ENCODE results near the gene CUX1. TPM values are rescaled to one million over a fixed set of nuclear protein-coding genes. Genes with fewer than 3 reads are reported as not detected.

Gene CUX1
- total and polyA plus RNA-seq, 10 of the 15 experiments (the other 5 are each of a cell fraction or from before 2014, with no cell fraction given) = 6.1 to 48.6 (median 25.9) TPM

- no peak for ATAC-seq
- FAIRE-seq = no peak
- H2AFZ ChIP-seq (ENCODE audit: control insufficient read depth, low read depth, low read length) = no peak overlapping the region
- no peak overlapping the region for H3K27ac ChIP-seq (ENCODE audit: control insufficient read depth, insufficient read depth)
- no peaks in the 10 kb centered on the region for H3K27me3 ChIP-seq (replicated peaks in 1 of 2; ENCODE audit: control insufficient read depth in 2 of 2, insufficient read depth in 2 of 2, low read length in 1 of 2)
- RAD21 ChIA-PET (ENCODE audit: unreplicated experiment) = no interaction called here
- no peak overlapping the region for H3K4me2 ChIP-seq (ENCODE audit: control insufficient read depth, insufficient read depth)
- peaks cover 1 to 3% of the 10 kb centered on the region in 2 experiments; a peak in 2 of 4 replicates for H3K36me3 ChIP-seq (ENCODE audit: control insufficient read depth in 2 of 2, insufficient read depth in 2 of 2, low read length in 1 of 2)
- H3K9ac ChIP-seq (ENCODE audit: control insufficient read depth, insufficient read depth, low read length) = no peak overlapping the region
- no peaks in the 10 kb centered on the region for H4K20me1 ChIP-seq (ENCODE audit: control insufficient read depth, insufficient read depth)
- intact Hi-C loops (cut with micrococcal nuclease; ENCODE audit: unreplicated experiment) (no loop called here), in situ Hi-C loops (cut with MboI) (no loop called here)
- H3K4me1 ChIP-seq (ENCODE audit: control insufficient read depth, insufficient read depth, low read length) = no peaks in the 10 kb centered on the region
- SMC1A ChIA-PET (ENCODE audit: uncharacterized antibody, unreplicated experiment) = no interaction called here
- 94% methylated on average over 12 of the region's 12 CpGs for WGBS (ENCODE audit: insufficient coverage, insufficient replicate concordance, low lambda C conversion rate, missing lambda C conversion rate)
- DNase-seq (ENCODE audit: low read depth, low spot score) = no peak
- BruUV-seq (replicated peaks) = no TSS peak
- CTCF ChIA-PET = no interaction called here
- POLR2A ChIA-PET = interaction anchor here (0.5 kb wide), 1 partner anchor 27 kb away, joined by 4 read pairs; no protein-coding TSS in a partner anchor
- no peaks in the 10 kb centered on the region for H3K9me3 ChIP-seq (replicated peaks; ENCODE audit: control insufficient read depth, insufficient read depth, low read length)
- TF ChIP-seq SMC3 (IDR thresholded peaks at IDR 0.05; ENCODE audit: borderline replicate concordance, low read length) = no peak
- no peak for TF ChIP-seq USF2 (IDR thresholded peaks at IDR 0.05; ENCODE audit: borderline replicate concordance, low read depth, low read length)
- no peak for TF ChIP-seq IRF4 (IDR thresholded peaks at IDR 0.05; ENCODE audit: low read depth, low read length)
- TF ChIP-seq YY1 (IDR thresholded peaks at IDR 0.05; ENCODE audit: low read depth, low read length) = no peak
- TF ChIP-seq JUND (IDR thresholded peaks at IDR 0.05; ENCODE audit: low read depth, low read length) = no peak
- TF ChIP-seq REST (IDR thresholded peaks at IDR 0.05; ENCODE audit: low read depth, low read length) = no peak
- TF ChIP-seq NFXL1 (IDR thresholded peaks at IDR 0.05; ENCODE audit: borderline replicate concordance) = no peak
- no peak for TF ChIP-seq MTA3 (IDR thresholded peaks at IDR 0.05; ENCODE audit: borderline replicate concordance, low read length)
- TF ChIP-seq ZNF274 (IDR thresholded peaks at IDR 0.05; ENCODE audit: insufficient read depth, insufficient read length) = no peak
- no peak for TF ChIP-seq NR2C1 (IDR thresholded peaks at IDR 0.05)
- TF ChIP-seq EP300 (IDR thresholded peaks at IDR 0.05; ENCODE audit: borderline replicate concordance in 1 of 2, control insufficient read depth in 1 of 2, low read depth in 2 of 2, low read length in 2 of 2) = no peak
- TF ChIP-seq TBL1XR1 (IDR thresholded peaks at IDR 0.05; ENCODE audit: low read depth, low read length) = no peak
- TF ChIP-seq LARP7 (IDR thresholded peaks at IDR 0.05) = no peak
- TF ChIP-seq MAX (IDR thresholded peaks at IDR 0.05; ENCODE audit: low read depth, low read length) = no peak
- TF ChIP-seq ZSCAN29 (IDR thresholded peaks at IDR 0.05) = no peak
- TF ChIP-seq EGR1 (IDR thresholded peaks at IDR 0.05; ENCODE audit: borderline replicate concordance in 1 of 2, low read depth in 2 of 2, low read length in 2 of 2) = no peak
- no peaks in the 10 kb centered on the region; the same call in 1 of the 2 replicates for H3K79me2 ChIP-seq (ENCODE audit: control insufficient read depth, insufficient read depth, low read length)
- no peak overlapping the region for H3K4me3 ChIP-seq
These were observed 191.3 kb downstream of the CUX1 start for GRCh38 chr7:102008535-102009262.
